ENCODE results near the gene OAF. TPM values are rescaled to one million over a fixed set of nuclear protein-coding genes. Genes with fewer than 3 reads are reported as not detected.

OAF gene
- total and polyA plus RNA-seq, 2 of the 8 experiments (the other 6 are each of a cell fraction or from before 2014, with no cell fraction given) = 1.3 to 1.5 TPM

- TF ChIP-seq SIX5 (IDR thresholded peaks at IDR 0.05; ENCODE audit: low read depth, low read length) (no peak), RAD21 (IDR thresholded peaks at IDR 0.05 in 1 of 2, conservative IDR thresholded peaks at IDR 0.05 in 1 of 2; ENCODE audit: low read depth in 2 of 2, low read length in 2 of 2) (peak; percentile 99), KDM5A (IDR thresholded peaks at IDR 0.05; ENCODE audit: low read length) (no peak), RXRA (IDR thresholded peaks at IDR 0.05; ENCODE audit: insufficient read depth, low read depth, low read length) (no peak), SAP30 (IDR thresholded peaks at IDR 0.05; ENCODE audit: insufficient read depth, insufficient replicate concordance, low read length) (no peak), TAF1 (IDR thresholded peaks at IDR 0.05; ENCODE audit: low read depth, low read length) (no peak), RNF2 (IDR thresholded peaks at IDR 0.05; ENCODE audit: borderline replicate concordance, low read depth, low read length, missing control alignments, poor library complexity, severe bottlenecking) (no peak), RBBP5 (IDR thresholded peaks at IDR 0.05; ENCODE audit: borderline replicate concordance, low read depth, low read length) (no peak), SIN3A (conservative IDR thresholded peaks at IDR 0.05 in 1 of 2, IDR thresholded peaks at IDR 0.05 in 1 of 2; ENCODE audit: low read depth in 1 of 2, low read length in 2 of 2) (0 out of 4 replicates have a peak, but pooled peaks of 1 of the 2 experiments have one; percentile 43), SUZ12 (IDR thresholded peaks at IDR 0.05; ENCODE audit: low read length) (no peak), GABPA (IDR thresholded peaks at IDR 0.05; ENCODE audit: borderline replicate concordance, insufficient read depth, low read length) (peak; percentile 32; the same call in 1 of the 2 replicates), TEAD4 (IDR thresholded peaks at IDR 0.05; ENCODE audit: low read depth, low read length) (no peak), JUND (IDR thresholded peaks at IDR 0.05; ENCODE audit: low read length) (no peak), TBP (IDR thresholded peaks at IDR 0.05; ENCODE audit: low read depth, low read length) (no peak), KDM1A (IDR thresholded peaks at IDR 0.05; ENCODE audit: borderline replicate concordance, low read length) (peak; percentile 45; the same call in 1 of the 2 replicates), NANOG (IDR thresholded peaks at IDR 0.05; ENCODE audit: insufficient read depth, low read depth, low read length, poor library complexity, severe bottlenecking) (no peak), FOSL1 (IDR thresholded peaks at IDR 0.05; ENCODE audit: insufficient read depth, low read depth, low read length) (no peak)
Measured at GRCh38 chr11:120172054-120172911, 38.5 kb upstream of the OAF start (continued).

Data from H1 (cell line).